Endothelial cell of umbilical vein (primary cell): ENCODE data around the gene KCNAB2. TPM values are rescaled to one million over a fixed set of nuclear protein-coding genes. Genes with fewer than 3 reads are reported as not detected.

Source experiments
- BruUV-seq: library from RNA; stranded (reverse); fragments of 400-500 nt; replicated peaks from 2 replicates; lab custom pipeline; 2021; lab: Mats Ljungman, UMichigan
- CTCF ChIA-PET: fragments of 300-600, 350-600 bp; sonication (Branson Sonifier 250); formaldehyde crosslinking; loops from one replicate; lab custom pipeline; 2021; ENCODE audit warnings: antibody characterized with exemption, inconsistent platforms; lab: Charles Lee
- POLR2A ChIA-PET: fragments of 300-600, 350-600 bp; sonication (Branson Sonifier 250); formaldehyde crosslinking; loops from one replicate; lab custom pipeline; 2021; ENCODE audit warnings: antibody characterized with exemption, inconsistent platforms; lab: Charles Lee
- DNase-seq: peaks from one replicate; pipeline ENCODE4 v3.0.0-alpha.2; 2011; ENCODE audit warnings: low read depth, low spot score
- FAIRE-seq: peaks from 2 replicates; lab custom pipeline; 2011; peaks lifted over from hg19 to GRCh38; lab: Jason Lieb, UNC
- H2AFZ ChIP-seq: 2 replicates; pipeline ENCODE4 v1.6.0; 2012; ENCODE audit warnings: low read depth, low read length, control low read depth, inconsistent platforms
- H3K27ac ChIP-seq: 2 replicates; pipeline ENCODE4 v1.5.1; 2011; ENCODE audit warnings: low read depth, mild to moderate bottlenecking, control low read depth, low read length, moderate library complexity; ENCODE audit not compliant: insufficient read depth
- H3K27me3 ChIP-seq, 2 experiments: 2 replicates each; pipeline versions ENCODE4 v1.6.0 to v1.6.1; 2011; ENCODE audit warnings: low read length in 2 of 2, mixed read lengths in 1 of 2; ENCODE audit not compliant: control insufficient read depth in 2 of 2, insufficient read depth in 2 of 2
- H3K36me3 ChIP-seq, 2 experiments: 2 replicates in 1 of 2; 3 replicates in 1 of 2; pipeline ENCODE4 v1.5.1; 2011; ENCODE audit warnings: low read length in 2 of 2, mild to moderate bottlenecking in 1 of 2, moderate library complexity in 1 of 2; ENCODE audit not compliant: control insufficient read depth in 2 of 2, insufficient read depth in 2 of 2; ENCODE audit errors: extremely low read depth in 1 of 2
- H3K4me1 ChIP-seq: 3 replicates; pipeline ENCODE4 v1.5.1; 2011; ENCODE audit warnings: mild to moderate bottlenecking, low read length; ENCODE audit not compliant: control insufficient read depth, insufficient read depth; ENCODE audit errors: extremely low read depth
- H3K4me2 ChIP-seq: 2 replicates; pipeline ENCODE4 v1.6.1; 2011; ENCODE audit warnings: low read length, control low read depth, mixed read lengths; ENCODE audit not compliant: insufficient read depth
- H3K4me3 ChIP-seq, 3 experiments: fragments of 200-600 bp in 1 of 3; sonication (generic), shearing (Covaris generic) in 1 of 3; replicated peaks in 1 of 3; 2 replicates each; pipeline ENCODE4 v1.5.1; 2011 to 2016; ENCODE audit warnings: control low read depth in 3 of 3, low read length in 3 of 3, mild to moderate bottlenecking in 2 of 3, inconsistent platforms in 1 of 3, low read depth in 1 of 3, moderate library complexity in 1 of 3; ENCODE audit not compliant: insufficient read depth in 1 of 3
- H3K79me2 ChIP-seq: 2 replicates; pipeline ENCODE4 v1.6.0; 2012; ENCODE audit warnings: low read length, inconsistent platforms; ENCODE audit not compliant: control insufficient read depth, insufficient read depth
- H3K9ac ChIP-seq: replicated peaks from 2 replicates; pipeline ENCODE3; 2011; ENCODE audit warnings: low read length, control low read depth; ENCODE audit not compliant: insufficient read depth; ENCODE audit errors: extremely low read depth
- H3K9me1 ChIP-seq: replicated peaks from 3 replicates; pipeline ENCODE4 v1.6.0; 2011; ENCODE audit warnings: mild to moderate bottlenecking, low read length; ENCODE audit not compliant: control insufficient read depth, insufficient read depth; ENCODE audit errors: extremely low read depth
- H3K9me3 ChIP-seq: replicated peaks from 2 replicates; pipeline ENCODE4 v1.5.1; 2012; ENCODE audit warnings: low read length, inconsistent platforms; ENCODE audit not compliant: control insufficient read depth, insufficient read depth
- H4K20me1 ChIP-seq: replicated peaks from 2 replicates; pipeline ENCODE3; 2011; ENCODE audit warnings: mild to moderate bottlenecking, low read length; ENCODE audit not compliant: control insufficient read depth, insufficient read depth; ENCODE audit errors: extremely low read depth
- CTCF ChIP-seq, 2 donors: IDR thresholded peaks; 1 replicate in 1 of 2; 2 replicates in 1 of 2; pipeline ENCODE4 v1.5.1; 2011; ENCODE audit warnings: low read length in 2 of 2, mild to moderate bottlenecking in 2 of 2, moderate library complexity in 2 of 2, control low read depth in 1 of 2, inconsistent platforms in 1 of 2, low read depth in 1 of 2; ENCODE audit not compliant: insufficient read depth in 1 of 2; ENCODE audit errors: extremely low read depth in 1 of 2
- EZH2 ChIP-seq: IDR thresholded peaks from 2 replicates; pipeline ENCODE4 v1.6.1; 2012; ENCODE audit warnings: borderline replicate concordance, low read depth, mild to moderate bottlenecking, moderate library complexity, low read length, inconsistent platforms; ENCODE audit not compliant: severe bottlenecking
- FOS ChIP-seq: IDR thresholded peaks from 2 replicates; pipeline ENCODE4 v1.6.1; 2011; ENCODE audit warnings: mild to moderate bottlenecking, low read length, moderate library complexity, borderline replicate concordance; ENCODE audit not compliant: insufficient read depth
- GATA2 ChIP-seq: IDR thresholded peaks from 2 replicates; pipeline ENCODE4 v1.7.0; 2011; ENCODE audit warnings: low read depth, mild to moderate bottlenecking, moderate library complexity, mixed read lengths, low read length; ENCODE audit not compliant: insufficient read length, insufficient read depth
- MAX ChIP-seq: IDR thresholded peaks from 2 replicates; pipeline ENCODE4 v1.6.1; 2011; ENCODE audit not compliant: insufficient read depth, insufficient read length
- MYC ChIP-seq: IDR thresholded peaks from one replicate; pipeline ENCODE4 v1.6.1; 2011; ENCODE audit warnings: mild to moderate bottlenecking, low read depth, low read length
- POLR2A ChIP-seq: IDR thresholded peaks from 2 replicates; pipeline ENCODE4 v1.6.1; 2012; ENCODE audit warnings: low read depth, mild to moderate bottlenecking, control low read depth, low read length
- POLR2AphosphoS5 ChIP-seq: IDR thresholded peaks from 2 replicates; pipeline ENCODE4 v1.6.1; 2012; ENCODE audit warnings: low read depth, mild to moderate bottlenecking, control low read depth, low read length, moderate library complexity; ENCODE audit not compliant: insufficient read depth
- dilution Hi-C: fragments of 300-500 bp; cut with MboI; formaldehyde crosslinking; loops from one replicate; pipeline ENCODE4 v1.15.0; 2019; ENCODE audit warnings: low sequenced_read_pairs; ENCODE audit not compliant: extremely low pct_ligation_motif_present
- intact Hi-C: fragments of 100-400 bp; cut with micrococcal nuclease; formaldehyde crosslinking; loops from one replicate; pipeline ENCODE4 v1.10.0; 2022
- polyA plus RNA-seq, 4 experiments: library from polyadenylated mRNA; depleted of rRNA in 3 of 4; stranded (reverse) in 3 of 4; unstranded in 1 of 4; fragments of >200 nt; gene quantifications; 2 replicates each; pipeline versions ENCODE4 v1.2.1 to v1.2.3, GENCODE V29; 2011 to 2012; ENCODE audit warnings: missing spikeins in 1 of 4
- total RNA-seq: library from RNA; stranded (reverse); gene quantifications from 2 replicates; pipeline ENCODE4 v1.2.3, GENCODE V29; 2021

The KCNAB2 gene
- total and polyA plus RNA-seq, 2 donors (not counting 3 experiments of a cell fraction or from before 2014, with no cell fraction given), result 2.4 to 3.8 TPM

GRCh38 chr1:6011946-6012258 lies 33.8 kb upstream of the KCNAB2 start:
- Histone ChIP-seq H3K27ac (no peak overlapping the region), H3K4me1 (no peaks in the 10 kb centered on the region), H2AFZ (no peak overlapping the region), H3K9me3 (no peaks in the 10 kb centered on the region), H3K4me3 (no peak overlapping the region), H3K27me3 (no peaks in the 10 kb centered on the region), H3K9me1 (no peaks in the 10 kb centered on the region), H3K4me2 (no peak overlapping the region), H3K9ac (no peak overlapping the region), H4K20me1 (no peaks in the 10 kb centered on the region), H3K79me2 (no peaks in the 10 kb centered on the region), H3K36me3 (no peaks in the 10 kb centered on the region)
- POLR2A ChIA-PET, result no interaction called here
- no peak for DNase-seq
- intact Hi-C loops (no loop called here), dilution Hi-C loops (no loop called here)
- FAIRE-seq, result no peak
- no TSS peak for BruUV-seq
- CTCF ChIA-PET, result no interaction called here
- no peak for TF ChIP-seq MYC
- TF ChIP-seq MAX, result no peak
- no peak for TF ChIP-seq POLR2AphosphoS5
- no peak for TF ChIP-seq CTCF (IDR thresholded peaks at IDR 0.05; ENCODE audit: extremely low read depth in 1 of 2, insufficient read depth in 1 of 2, low read depth in 1 of 2, low read length in 2 of 2)
- TF ChIP-seq POLR2A, result no peak
- TF ChIP-seq FOS, result no peak
- no peak for TF ChIP-seq EZH2
- TF ChIP-seq GATA2, result no peak
